Measurements from ENCODE around the gene TLX3.
"Not testable (repeated sequence)": the region's sequence is repeated elsewhere in the genome, so short reads cannot be mapped to it uniquely, and the experiment has no call there.

Gene TLX3

DNA sequence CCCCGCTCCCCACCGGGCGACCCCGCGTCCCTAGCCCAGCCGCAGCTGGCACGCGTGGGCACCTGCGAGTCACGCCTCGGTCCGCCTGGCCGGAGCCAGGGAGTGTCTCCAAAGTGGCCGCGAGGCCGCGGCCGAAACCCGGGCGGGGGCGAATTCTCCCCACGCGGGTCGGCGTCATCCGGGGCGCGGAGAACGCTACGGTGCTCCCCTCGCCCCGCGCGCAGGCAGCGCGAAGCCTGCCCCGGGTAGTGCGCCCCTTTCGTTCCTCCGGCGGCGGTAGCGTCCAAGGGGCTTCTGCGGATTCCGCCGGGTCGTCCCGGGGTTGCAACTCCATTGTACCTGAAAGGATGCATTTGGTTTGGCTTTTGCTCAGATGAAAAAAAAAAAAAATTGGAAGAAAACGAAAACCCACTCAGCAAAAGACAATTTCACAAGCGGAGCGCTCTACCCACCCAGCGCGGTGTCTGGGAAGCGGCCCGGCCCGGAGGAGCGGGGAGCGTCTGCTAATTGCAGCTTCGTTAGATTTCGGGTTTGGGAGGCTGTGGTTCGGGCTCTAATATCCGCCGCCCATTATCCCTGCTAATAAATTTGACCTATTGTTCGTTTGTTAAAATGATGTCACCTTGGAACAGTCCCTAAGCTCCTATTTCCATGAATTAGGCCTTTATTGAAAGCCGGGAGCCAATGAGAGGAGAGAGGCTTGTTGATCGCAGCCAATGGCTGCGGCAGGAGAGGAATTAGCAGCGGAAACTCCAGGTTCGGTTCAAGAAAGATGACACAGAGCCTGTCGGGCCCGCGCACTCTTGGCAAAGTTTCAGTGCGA is at the start of gene TLX3:
TLX3 (plus strand) TSS at position 796 of the 823 bp plus-strand sequence. CDS start 118 bp downstream, outside the sequence.
- no peak for DNase-seq (ENCODE audit: low spot score)

DNA sequence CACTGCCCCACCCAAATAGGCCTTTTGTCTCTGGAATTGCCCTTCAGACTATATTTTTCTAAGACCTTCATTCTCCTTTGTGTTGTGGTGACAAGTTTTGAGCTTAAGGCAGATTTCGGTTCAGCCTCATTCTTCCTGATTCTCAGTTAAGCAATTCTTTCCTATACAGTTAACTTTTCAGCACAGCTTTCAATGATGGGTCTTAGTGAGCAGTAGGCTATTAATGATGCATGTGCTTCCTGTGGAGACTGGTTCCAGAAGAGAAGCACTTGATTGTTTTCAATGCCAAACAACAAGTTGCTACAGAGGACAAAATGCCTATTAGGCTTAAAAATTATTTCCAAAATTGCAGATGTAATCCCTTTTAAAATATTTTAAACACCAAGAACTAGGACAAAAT is 47.7 kb upstream of the TLX3 start:
- no peak for DNase-seq (ENCODE audit: low spot score)

DNA sequence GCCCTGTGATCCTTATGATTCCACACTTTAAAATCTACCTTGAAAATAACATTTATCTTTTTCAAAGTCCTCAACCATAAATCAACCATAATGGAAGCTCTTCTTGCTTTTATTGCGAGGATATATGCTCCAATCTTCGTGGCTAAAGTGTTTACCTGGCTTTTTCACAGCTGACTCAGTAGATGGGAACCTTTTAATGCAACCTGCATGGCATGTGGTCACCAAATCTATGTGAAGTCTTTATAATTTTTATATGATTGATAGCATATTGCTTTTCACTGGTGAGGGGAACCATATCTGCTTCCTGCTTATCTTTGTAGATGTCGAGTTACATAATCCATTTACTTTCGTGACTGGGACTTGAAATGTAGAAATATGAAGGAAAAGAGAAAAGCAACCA is 47.1 kb upstream of the TLX3 start:
- DNase-seq (ENCODE audit: low spot score), result no peak

DNA sequence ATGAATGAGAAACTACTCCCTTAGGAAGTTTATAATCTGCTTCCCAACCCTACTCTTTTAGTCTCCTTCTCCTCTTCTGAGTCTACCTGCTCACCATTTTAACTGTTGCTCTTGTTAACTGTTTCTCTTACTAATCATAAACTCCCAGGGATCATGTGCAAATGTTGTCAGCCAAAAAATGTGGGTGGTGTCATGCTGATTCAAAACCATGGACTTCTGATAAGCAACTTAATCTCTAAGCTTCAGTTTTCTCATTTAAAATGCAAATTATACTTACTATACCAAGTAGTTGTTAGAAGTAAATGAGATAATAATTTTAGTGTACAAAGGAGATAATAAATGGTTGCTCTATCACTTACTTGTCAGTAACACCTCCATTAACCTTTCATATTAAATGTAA is 45.9 kb upstream of the TLX3 start:
- DNase-seq (ENCODE audit: low spot score), result no peak

DNA sequence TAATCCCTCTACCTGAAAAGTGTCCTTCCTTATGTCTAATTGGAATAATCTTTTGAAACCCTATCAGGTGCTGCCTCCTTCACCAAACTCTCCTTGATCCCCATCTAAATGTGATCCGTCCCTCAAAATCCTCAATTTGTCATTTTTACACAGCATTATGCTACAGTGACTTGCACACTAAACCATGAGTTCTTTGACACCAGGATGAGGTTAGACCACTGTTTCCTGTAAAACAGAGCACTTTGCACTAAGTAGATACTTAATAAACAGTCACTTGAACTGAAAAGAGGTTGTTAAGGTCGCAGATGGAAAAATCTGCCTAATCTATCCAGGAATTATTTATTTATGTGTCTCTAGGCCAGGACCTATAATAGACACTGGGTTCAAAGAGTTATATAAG is 44.2 kb upstream of the TLX3 start:
- no peak for DNase-seq (ENCODE audit: low spot score)

DNA sequence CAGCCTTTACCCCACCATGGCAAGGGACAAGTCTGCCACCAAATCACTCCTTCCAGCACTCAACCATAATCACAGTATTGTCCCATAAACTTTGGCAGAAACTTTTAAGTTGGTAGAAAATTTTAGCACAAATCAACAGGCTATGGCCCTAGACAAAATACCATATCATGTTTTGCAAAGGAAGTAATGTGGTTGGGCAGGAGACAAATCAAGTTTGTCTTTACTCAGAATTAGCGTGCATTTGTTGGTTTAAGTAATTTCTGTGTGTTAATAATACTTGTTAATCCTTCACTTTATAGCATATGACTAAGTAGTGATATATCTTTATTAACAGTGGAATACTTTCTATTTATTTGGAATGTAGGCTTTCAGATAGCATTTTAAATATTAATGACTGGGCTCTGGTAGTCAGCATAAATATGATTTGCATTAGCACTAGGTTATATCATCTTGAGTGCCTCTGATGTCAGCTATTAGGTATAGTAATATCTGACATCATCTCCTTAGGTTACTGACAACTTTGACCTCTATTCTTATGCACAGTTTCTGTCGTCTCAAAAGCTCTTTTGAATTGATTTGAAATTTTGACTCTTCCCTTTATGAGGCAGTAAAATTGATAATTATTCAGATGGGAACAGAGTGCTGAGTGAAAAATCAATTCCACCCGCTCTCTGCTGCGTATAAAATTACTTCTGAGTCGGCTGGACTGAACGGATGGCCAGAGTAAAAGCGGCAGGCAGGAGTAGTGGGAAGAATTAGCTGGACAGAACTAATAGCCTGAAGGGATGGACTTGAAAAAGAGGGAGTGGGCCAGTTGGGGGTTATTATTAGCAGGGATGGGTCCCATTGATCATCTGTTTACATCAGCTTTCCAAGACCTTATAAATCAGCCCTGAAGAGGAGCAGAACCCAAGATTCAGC is 40.1 kb upstream of the TLX3 start:
- no peak for DNase-seq (ENCODE audit: low spot score)

DNA sequence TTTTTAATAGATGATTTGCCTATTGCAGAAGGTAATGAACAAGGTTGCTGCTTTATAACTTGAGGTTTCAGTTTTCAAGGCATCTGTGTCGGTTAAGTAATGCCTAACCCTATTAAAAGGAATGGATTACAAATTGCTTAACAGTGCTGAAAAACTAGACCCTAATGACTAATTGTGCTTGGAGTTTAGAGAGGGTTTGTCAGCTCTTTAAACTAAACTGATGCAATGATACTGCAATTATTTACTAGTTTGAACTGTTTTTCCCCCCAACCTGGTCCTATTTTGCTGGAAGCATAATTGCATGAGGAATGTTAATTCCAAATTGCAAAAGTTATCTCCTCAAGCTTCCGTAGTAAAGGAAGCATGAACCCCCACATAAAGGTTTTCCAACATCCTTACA is 39.3 kb upstream of the TLX3 start:
- peak; percentile 73 for DNase-seq (ENCODE audit: low spot score)

DNA sequence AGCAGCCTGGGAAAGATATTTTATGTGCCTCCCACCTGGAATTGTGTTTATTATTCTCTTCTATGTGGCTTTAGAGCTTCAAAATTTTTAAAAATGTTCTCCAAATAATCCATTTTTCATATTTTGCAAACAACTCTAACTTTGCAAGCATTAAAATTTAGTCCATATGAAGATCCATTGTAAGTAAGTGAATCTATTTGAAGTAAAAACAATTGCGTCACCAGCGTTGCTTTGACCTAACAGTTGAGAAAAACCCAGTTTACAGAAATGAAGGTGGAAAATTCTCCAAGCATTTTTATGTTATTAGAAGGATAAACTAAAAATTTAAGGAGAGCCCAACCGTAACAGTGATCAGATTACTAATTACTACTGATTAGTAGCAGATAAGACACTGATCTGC is 38.9 kb upstream of the TLX3 start:
- DNase-seq (ENCODE audit: low spot score), result no peak

DNA sequence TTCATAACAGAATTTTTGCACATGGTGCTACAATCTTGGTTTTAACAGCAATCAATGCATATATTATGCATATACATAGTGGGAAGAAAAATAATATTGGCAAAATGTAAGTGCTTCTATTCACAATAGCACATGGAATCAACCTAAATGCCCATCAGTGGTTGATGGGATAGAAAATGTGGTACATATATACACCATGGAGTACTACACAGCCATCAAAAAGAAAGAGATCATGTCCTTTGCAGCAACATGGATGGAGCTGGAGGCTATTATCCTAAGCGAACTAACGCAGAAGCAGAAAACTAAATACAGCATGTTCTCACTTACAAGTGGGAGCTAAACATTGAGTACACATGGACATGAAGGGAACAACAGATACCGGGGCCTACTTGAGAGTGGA is 37.2 kb upstream of the TLX3 start:
- no peak for DNase-seq (ENCODE audit: low spot score)

DNA sequence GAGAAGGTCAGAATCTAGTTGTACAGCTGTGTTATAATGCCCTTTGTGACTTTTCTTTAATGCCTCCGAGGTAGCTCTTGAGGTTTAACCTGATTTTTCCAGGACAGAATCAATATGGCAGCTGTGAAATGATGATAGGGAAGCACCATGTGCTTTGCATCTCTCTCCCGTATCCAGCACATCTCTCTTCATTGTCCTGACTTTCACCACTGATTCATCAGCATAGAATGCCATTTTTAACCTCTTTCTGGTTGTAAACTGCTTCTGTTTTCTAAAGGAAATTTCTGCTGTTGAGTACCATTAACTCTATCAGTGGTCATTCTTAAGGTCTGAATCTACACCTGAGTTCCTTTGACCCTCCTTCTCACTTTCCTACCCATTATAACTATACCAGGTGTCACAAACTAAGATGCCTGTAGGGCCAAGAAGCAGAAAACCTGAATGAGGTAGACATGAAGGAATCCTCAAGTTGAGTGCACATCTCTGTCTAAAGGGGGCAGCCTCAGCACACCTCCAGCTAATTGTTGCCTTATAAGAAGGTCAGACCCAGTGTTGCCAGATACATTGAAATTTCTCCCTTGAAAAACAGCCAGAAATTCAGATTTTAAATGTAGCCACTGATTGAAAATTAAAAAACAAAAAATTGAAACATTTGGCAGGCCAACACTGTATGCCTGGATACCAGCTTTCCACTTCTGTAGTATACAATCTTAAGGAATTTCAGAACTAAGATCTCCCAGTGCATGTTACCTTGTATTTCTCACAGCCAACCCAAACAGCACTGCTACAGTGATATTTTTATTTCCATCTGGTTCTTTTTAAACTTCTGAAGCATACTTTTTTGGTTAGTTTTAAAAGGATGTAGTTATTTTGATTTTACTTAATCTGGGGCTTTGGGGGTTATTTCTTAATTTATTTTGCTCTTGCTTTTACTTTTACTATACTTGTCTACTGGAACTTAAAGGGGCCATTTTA is 35.8 kb upstream of the TLX3 start:
- DNase-seq (ENCODE audit: low spot score), result peak; percentile 33

DNA sequence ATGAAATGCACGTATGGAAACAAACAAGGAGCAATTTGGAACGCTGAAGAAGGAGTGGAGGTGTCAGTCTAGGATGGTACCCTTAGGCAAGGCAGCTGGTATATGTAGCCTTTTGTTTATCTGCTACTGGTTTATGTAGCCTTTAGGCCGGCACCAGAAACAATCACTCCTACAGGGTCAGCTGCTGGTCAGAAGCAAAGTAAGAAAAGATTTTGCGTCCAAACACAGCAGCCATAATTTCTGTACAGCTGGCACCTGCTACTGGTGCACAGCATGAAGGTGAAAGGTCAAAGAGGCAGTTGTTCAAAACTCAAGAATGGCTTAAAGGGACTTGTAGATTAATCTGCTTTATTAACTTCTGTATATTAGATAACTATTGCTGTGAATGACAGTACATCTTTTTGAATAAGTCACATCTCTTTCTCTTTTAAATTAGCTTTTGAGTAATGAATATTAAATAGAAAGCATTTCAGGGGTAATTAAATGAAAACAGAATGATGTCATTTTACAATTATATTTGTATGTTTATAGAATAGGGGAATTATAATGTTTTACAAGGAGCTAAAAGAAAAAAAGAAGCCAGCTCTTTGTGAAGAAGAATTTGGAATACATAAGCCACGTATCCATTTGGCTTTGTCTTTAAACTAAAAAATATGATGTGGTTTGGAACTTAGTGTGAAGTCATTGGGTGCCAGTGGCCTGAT is 33.1 kb upstream of the TLX3 start:
- no peak for DNase-seq (ENCODE audit: low spot score)

DNA sequence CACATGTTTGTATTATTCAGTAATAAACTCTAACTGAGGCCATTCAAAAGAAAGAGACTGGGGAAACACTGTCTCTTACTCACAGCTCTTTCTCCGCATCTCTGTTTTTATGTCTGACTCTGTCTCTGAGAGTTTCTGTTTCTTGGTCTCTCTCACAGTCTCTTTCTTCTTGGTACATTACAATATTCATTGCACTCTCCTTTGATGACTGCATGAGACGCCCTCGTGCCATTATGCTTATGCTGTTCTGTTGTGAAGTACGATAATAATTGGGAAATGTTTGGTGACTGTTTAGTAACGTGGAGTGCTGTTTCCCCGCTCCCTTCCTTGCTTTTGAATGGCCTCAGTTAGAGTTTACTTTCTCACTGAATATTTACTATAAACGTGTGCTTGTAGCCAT is 25.3 kb upstream of the TLX3 start:
- DNase-seq (ENCODE audit: low spot score), result no peak

DNA sequence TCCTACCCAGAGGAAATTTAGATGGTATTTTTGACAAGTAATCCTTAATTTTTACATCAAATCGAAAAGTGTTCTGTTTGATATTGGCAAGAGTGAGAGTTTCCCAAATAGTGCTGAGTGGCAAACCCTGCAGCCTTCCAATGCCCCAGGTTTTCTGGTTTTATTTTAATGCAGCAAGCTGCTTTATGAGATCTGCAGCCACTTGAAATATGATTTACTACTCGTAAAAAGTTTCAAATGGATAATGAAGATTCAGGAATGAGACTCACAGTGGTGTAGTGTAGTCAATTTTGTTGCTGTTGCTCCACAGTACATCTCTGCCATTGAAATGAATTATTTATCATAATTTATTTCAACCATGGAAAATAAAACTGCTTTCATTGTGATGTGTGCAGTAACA is 23.6 kb upstream of the TLX3 start:
- DNase-seq (ENCODE audit: low spot score), result no peak

DNA sequence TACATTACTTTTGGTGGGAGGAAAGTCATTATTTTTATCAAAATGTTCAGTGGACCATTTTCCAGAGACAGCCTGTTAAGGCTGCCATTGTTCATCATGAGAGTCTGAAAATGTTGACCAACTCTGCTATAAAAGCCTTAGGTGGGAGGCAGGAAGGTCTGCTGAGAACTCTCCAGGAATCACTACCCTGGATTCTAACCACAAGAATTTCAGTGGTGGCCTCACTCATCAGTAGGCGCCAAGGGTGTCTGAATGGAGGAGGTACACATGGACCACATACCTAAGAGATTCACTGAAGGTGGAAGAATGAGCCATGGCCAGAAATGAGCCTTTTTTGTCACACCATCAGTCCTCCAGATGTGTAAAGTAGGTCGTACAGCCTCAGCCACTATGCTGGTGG is 21.0 kb upstream of the TLX3 start:
- no peak for DNase-seq (ENCODE audit: low spot score)

DNA sequence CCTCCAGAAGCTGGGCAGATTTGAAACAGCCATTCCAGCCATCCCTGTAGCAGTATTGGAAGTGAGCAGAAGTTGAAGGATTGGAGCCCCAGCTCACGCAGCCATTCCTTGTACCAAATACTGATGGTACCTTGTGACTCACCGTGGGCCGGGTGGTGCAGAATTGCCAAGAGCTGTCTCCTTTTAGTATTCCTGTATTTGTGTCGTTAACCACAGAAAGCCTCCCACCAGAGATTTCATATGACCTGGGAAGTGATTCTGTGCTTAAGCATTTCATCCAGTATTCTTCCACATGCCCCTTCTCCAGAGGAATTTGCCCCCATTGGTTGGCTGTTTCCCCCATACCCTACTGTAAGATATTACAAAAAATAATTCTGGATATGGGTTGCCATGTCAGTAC is 17.7 kb upstream of the TLX3 start:
- no peak for DNase-seq (ENCODE audit: low spot score)

DNA sequence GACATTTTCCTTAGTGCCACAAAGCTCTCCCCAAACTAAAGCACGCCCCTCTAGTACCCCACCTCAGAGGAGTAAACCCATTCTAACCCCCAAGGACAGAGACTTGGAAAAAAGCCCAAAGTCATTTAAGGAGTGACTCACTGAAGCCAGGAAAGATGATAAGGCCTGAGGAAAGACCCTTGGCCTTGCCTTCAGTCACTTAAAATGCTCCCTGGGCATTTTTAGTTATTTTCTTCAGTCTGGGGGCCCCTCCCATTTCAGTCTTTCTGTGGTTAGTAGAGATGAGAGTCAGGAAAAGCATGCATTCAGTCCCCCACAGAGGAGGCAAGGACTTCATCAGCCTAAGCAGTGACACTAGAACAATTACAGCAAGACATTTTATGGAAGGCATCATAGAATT is 13.7 kb upstream of the TLX3 start:
- no peak for DNase-seq (ENCODE audit: low spot score)

DNA sequence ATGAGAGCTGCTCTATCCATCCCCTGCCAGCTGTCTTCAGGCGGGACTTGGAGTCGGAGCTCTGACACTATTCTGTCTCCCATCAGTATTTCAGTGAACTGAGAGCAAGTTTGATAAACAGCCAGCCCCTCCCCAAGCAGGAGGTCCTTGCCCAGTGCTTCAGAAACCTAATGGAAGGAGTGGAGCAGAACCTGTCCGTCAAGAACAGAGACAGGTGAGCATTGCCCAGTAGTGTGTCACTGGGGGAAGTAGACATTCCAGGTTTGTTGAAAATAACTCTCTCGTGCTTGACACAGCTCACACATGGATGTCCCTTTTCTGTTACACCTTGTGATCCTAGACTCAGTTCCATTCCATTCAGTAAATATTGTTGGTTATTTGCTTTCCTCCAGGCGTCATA is 13.2 kb upstream of the TLX3 start:
- no peak for DNase-seq (ENCODE audit: low spot score)

DNA sequence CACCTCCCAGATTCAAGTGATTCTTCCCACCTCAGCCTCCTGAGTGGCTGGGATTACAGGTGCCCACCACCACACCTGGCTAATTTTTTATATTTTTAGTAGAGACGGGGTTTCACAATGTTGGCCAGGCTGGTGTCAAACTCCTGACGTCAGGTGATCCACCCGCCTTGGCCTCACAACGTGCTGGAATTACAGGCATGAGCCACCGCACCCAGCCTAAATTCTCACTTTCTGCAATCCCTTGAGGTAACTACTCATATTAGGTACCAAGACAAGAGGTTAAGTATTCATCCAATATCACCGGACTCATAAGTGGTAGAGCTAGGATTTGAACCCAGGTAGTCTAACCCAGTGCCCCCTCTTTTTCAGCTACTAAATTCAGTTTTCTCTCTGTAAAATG is 11.1 kb upstream of the TLX3 start:
- not testable (repeated sequence) for DNase-seq (ENCODE audit: low spot score)

DNA sequence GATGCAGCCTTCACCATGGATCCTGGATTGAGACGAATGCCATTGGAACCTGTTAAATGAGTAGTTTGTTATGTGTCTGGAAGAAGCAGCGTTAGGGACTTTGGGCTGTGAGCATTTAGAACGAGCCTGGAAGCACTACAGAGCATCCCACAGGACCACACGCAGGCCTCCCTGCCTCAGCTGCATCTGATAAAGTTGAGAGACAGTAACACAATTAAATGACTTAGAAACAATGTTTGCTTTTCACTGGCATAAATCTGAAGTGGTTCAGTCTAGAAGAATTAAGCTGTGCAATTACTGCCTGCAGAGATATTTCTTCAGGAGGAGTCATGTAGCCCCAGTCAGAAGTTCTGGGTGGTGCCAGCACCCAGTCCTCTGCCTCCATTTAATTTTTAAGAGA is 9.8 kb upstream of the TLX3 start:
- DNase-seq (ENCODE audit: low spot score), result no peak

DNA sequence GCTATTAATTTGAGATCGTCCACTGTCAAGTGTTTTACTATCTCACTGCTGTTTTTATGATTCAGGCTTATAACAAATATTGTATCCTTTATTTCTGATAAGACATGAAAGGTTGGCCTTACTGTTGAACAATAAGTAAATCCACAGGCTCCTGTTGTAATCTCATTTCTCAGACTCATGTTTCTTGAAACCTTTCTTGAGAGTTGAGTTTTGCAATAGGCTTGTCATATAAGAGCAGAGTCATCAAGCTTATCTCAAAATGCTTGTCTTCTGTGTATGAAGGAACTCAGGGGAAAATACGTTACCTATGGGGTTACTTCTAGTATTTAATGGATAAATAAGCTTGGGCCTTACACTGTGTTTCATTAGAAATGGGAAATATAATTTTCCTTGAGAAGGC is 9.2 kb upstream of the TLX3 start:
- no peak for DNase-seq (ENCODE audit: low spot score)

DNA sequence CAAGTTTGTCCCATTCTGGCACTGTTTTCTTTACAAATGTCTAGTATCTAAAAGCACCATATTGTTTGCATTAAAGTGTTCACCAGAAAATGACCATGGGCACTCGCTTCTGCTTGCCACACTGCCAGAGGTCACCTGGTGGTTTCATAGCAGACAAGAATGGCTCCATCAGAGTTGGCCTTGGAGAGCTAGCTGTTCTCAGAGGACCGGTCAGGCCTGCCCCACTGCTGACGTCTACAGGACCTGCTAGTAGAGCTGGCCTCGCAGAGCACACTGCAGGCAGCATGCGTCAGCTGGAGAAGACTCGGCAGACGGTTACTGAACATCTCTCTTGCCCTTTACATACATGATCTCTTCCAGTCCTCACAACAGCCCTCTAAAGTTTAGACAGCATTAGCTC is 8.7 kb upstream of the TLX3 start:
- DNase-seq (ENCODE audit: low spot score), result no peak

DNA sequence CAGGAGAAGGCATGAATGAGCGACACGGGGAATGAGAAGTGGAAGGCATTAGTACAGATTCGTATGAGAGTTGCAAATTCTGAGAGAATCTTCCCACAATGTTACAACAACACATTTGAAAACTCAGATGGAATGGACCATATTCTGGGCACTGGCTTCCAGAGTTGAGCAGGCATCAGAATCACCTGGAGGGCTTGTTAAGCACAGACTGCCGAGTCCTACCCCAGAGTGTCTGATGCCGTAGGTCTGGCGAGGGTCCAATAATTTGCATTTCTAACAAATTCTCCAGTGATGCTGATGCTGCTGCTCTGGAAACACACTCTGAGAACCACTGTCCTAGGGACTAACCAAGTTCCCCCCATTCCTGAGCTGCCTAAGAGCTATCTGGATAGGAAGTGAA is 2.9 kb upstream of the TLX3 start:
- DNase-seq (ENCODE audit: low spot score), result no peak

All from GM03348 (cell line).